GM21528 (cell line): ENCODE results near the gene SOX6.

Experiments
- ATAC-seq: cut with Tn5 transposase; IDR thresholded peaks from one replicate; pipeline ENCODE4 v1.9.1; 2021; ENCODE audit warnings: mild to moderate bottlenecking, moderate library complexity; ENCODE audit not compliant: unreplicated experiment, low FRiP score

SOX6 gene

DNA sequence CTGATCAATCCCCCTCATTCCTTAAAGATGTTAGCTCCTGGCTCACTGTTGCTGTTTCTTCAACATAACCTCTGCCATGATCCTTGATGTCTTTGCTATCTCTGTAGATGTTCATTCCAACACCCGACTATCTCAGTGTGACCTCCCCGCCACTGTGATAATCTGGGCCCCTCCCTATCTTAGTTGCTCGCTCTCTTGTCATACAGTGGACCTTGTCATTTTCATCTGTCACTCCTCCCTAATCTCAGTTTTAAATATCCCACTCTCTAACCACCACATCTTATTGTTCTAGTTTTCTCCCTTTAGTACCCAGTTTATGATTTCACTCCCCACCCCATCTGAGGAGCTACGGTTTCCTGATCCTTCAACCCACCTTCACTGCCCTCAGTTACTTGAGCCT, 379.2 kb downstream of the SOX6 start:
- ATAC-seq: no peak

DNA sequence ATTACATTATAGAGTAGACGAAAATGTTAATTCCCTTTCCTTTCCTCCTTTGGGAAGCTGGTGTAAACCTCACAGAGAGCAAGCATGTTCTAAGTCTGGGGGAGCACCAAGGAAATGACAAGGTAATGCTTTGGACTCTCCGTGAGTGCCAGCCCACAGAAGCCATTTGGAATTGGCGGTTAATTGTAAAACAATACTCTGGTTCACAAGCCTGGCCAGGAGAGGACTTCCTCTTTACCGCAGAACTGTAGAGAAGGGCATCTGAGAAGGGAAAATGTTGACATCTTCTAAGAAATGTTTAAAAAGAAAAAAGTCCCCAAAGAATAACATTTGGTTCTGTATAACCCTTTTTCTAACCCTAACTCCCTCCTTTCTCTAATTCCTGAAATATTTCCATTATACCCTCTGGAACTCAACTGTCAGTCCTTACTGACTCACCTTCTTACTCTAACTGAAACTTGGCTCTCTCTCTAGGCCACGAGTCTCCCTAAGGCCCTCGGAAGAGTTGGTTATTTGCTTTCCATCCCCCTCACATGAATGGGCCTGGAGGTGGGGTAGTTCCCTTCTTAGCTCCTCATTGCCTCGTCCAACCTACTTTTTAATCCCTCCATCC, 379.8 kb downstream of the SOX6 start:
- ATAC-seq: no peak

DNA sequence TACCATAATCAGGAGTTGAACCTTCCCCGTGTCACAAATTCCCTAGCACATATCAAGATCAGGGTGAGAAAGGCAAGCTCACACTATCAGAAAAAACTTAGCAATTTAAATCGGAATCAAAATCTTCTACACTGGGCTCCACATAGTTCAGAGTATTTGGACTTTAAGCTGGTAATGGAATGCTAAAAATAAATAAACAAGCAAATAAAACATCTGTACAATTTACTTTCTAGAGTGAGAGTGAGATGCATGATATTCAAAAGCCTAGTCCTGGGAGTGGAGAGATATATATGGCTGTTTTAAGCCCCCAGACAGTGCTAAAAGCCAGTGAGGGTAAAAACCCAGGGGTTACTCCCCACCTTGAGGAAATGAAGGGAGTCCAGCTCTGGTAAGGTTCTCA, 380.6 kb downstream of the SOX6 start:
- no peak for ATAC-seq

DNA sequence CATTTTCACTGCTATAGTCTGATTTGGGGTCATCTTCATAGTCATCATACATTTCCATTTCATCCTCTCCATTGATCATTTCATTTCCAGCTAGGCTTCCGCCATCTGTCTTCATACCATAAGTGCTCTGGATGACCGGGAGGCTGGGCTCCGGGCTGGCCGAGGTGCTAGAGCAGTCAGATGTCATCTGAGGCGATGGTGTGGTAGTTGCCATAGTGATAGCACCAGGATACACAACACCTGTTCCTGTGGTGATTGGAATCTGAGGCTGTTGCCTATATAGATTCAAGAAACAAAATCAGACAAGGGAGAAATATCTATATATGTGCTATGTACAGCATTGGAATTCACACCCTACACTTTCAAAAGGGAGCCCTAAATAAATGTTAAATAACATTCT, 383.5 kb downstream of the SOX6 start:
- ATAC-seq: no peak

DNA sequence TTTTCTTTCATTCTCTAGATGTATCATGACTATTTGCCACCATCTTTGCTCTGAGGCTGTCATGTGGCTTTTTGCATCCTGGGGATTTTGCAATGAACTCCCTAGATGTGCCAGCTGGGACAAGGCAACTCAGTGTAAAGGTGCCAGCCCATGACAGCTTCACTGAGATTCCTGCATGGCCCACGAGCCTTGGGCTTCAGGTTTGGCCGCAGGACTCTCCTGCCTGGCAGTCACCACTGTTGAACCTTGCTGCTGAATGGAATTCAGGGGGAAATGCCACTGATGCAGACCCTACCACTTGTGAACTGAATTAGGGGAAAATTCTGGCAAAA, 385.2 kb downstream of the SOX6 start:
- no peak for ATAC-seq

DNA sequence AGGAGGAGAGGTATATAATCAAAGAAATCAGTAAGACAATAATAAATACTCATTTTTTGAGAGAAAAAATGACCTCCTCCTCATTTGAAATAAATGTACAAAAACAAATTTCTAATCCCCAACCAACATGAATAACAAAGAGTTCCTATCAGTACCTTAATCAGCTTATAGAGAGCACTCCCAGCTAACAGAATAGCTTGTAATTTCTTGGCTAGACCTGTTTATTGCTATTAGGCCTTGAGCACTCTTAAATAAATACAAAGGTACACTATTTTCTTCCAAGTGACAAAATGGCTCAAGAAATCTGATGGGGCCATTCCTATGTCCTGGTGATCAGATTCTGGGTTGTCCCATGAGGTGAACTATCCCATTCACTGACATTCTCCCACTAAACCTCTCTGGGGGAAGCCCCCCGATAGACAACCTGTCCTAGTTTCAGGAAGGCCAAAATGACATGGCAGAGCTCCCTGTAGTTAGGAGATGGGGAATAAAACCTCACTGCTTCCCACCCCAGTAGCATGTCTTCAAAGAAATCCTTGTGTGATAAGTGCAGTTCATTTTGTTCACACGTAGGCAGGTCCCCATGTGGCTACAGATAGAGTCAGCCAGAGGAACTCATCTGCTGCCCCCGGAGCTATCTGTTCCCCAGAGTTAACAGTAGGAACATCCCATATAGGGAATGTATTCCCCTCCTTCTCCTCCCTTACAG, 385.7 kb downstream of the SOX6 start:
- no peak for ATAC-seq

DNA sequence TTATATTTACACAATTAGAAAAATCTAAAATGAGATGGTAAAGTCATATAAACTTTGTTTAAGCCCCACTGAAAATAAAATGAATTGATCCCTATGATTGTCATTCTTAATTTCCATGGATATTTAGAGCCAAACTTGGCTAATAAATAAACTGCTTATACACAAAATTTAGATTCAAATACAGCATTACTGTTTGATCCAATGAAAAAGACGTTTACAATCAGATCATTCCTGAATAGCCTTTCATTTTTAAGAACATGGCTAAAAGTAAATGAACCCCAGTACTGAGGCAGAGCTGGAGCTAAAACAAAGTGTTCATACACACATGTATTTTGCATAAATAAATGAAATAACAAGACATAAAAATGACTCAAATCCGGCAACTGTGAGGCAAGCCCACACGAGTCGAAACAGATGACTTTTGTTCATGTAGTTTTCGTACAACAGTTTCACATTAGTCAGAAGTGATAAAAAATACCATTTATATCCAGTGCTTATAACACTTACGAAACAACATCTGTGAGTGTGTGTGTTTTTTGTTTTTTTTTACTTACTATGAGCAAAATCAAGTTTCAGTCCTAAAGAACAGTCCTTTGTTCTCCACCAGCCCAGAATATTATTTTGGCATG, 386.5 kb downstream of the SOX6 start:
- no peak for ATAC-seq

DNA sequence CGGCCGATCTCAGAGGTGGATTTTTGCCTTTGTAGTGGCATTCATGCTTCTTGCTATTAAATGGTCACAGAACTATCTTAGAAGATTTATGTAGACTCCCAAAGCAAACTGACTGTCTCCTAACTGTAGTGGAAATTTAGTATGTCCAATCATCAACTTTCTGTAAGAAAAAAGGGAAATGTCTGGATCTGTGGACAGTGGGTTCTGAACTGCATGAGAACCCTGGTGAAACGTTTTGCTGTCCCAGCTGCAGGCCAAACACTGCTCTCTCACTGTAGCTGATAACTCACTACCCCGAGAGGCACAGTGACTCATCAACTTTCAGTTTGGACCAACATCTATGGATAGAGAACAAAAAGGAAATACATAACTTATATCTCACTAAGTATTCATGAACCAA, 387.1 kb downstream of the SOX6 start:
- ATAC-seq: peak; percentile 63

DNA sequence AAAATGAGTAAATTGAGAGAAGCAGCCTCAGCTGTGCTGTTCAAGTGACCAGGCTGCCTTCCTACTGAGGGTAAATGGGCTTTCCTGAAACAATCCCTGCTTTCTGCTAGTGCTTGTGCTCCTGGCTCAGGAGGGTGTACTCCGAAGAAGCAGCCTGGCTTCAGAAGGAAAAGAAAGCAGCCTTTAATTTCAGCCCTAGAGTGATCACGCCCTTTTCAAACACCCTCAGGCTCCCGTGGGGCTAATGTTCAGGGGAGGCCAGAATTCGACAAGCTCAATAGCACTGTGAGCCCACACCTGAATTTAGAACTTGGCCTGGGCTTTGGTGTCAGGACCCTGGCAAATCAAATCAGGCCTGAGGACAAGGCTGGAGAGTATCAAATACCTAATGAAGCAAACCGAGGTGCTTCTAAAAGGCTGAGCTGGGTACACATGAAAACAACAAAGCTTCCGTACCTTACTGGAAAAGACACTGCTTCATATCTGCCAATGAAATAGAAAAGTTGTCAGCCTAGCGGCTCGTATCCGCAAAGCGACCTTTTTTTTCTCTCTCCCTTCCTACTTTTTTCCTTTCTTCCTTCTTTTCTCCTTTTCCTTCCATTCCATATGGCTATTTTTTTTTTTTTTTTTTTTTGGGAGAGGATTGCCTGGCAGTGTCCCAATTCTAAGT, 387.8 kb downstream of the SOX6 start:
- no peak for ATAC-seq

DNA sequence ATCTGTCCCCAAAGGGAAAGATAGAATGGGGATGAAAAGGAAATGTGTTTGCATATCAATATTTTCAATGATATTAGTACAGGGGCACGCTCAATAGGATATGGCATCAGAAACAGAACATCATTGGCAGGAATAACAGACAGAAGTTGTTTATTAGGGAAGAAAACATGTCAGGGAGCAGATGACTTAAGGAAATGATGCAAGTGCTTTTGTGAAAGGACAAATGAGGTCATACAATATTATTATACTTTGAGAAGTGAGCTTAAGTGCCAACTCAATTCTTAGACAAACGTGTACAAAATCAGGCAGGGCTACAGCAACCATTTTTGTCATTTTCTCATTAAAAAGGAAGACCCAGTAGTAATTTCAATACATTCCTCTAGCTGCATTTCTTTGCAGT, 388.4 kb downstream of the SOX6 start:
- ATAC-seq: no peak

DNA sequence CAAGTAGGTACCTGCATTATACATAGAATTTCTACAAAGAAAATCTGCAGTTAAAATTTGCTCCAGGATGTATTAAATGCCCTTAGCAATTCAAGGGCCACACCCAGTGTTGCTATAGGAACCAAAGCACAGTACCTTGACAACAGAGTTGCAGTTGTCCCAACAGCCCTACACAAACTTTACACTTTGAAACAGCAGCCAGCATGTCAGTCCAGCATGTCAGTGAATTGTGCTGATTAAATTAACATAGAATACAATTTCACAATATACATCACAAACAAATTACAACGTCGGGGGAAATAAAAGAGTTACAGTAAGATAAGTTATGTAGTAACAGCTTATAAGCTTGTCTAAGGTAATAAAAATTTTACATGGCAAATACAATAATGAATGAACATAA, 389.2 kb downstream of the SOX6 start:
- no peak for ATAC-seq

DNA sequence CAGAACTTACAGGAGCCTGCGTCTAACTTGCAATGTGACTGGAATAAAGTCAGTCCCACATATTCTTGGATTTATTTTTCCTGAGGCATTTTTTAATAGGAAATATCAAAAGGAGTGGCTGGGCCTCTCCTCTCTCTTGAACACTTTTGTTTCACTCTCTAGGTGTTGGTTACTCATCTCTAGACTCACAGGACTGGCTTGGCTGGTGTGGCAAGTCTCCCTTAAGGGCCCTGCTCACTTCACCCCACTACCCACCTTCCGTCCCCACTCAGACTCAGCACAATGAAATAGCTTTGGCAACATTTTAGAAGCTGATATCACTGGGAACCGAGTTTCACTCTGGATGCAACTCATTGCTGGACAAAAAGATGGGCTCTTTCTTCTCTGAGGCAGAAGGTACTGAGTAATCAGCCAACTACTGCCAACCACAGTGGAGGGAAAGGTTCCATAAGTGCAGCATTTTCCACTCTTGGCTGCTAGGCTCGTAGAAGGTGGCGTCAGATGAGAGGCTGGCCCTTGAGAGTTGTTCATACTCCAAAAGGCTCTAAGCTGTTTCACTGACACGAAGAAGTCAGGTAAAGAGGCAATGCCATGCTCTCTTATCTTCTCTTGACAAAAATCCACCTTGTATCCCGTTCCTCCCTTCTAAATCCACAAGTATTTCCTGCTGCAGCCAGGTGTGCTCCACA, 390.6 kb downstream of the SOX6 start:
- ATAC-seq: no peak

DNA sequence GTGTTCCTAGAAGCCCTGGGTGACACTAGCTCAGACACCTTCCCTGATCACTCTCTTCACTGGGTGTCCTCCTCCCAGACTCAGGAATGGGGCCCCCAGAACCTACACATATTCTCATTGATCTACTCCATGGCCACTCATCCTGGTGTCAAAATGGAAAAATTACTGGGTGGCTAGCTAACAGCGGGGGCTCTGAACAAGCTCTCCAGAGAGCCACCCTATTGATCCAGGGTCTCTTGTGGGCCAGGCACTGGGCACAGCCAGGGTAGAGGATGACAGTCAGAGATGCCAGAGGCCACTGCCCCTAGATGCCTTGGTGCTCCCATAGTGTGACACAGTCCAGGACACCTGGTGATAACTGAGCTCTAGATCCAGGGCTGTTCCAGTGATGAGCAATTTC, 393.1 kb downstream of the SOX6 start:
- no peak for ATAC-seq

DNA sequence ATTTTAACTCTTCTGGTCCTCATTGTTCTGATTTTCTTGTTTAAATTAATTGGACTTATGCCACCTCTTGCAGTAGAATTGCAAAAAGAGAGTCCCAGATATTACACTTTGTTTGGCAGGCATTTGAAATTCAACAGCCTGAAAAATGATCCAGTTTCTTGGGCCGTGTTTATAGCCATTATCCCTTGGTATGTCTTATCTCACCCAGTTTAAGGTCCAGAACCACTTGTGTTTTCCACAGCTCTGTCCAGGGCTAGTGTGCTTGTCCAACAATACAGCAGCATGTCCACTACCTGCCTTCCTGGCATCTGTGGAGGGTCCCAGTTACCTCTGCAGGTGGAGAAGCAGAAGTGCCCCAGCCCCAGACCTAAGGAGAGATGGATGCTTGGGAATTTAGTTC, 397.4 kb downstream of the SOX6 start:
- ATAC-seq: no peak

DNA sequence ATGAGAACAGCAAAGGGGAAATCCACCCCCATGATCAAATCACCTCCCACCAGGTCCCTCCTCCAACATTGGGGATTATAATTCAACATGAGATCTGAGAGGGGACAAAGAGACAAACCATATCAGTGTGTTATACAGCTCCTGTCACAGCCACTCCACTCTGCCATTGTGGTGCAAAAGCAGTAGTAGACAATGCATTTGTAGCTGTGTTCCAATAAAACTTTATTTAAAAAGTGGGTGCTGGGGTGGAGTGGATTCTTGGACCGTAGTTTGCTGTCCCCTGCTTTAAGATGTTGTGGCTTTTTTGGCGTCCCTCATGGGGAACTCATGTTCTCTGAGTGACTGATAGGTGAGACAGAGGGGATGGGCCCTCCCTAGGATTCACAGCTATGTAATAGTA, 399.1 kb downstream of the SOX6 start:
- no peak for ATAC-seq

DNA sequence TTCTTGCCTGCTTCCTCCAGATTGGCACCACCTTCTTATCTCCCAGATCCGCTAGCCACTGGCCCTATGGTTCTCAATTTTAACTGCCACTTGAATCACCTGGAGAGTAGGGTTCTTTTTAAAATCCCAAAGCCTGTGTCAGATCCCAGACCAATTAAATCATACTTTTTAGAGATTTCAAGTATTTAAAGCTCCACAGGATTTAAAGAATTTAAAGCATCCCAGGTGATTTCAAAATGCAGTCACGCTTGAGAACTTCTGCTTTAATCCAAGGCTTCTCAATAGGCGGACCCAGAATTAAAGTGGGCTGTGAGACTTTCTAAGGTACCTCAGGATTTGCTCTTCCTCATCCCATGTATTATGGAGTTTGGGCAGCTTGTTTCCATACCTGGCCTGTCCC, 400.0 kb downstream of the SOX6 start:
- no peak for ATAC-seq

DNA sequence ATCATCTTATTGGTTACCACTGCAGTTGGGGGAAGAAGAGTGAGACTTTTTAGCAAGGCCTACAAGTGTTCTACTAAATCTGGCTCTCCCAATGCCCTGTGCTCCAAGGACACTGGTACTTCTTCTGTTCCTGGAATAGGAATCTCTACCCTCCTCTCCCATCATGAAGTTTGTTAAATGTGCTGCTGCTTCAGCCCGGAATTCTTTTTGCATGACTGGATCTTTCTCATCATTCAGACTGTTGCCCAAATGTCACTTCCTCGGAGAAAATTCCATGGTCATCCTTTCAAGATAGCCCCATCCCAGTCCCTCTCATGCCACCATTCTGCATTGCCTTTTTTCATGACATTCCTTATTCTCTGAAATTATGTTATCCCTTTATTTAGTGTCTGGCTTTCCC, 400.8 kb downstream of the SOX6 start:
- ATAC-seq: no peak

DNA sequence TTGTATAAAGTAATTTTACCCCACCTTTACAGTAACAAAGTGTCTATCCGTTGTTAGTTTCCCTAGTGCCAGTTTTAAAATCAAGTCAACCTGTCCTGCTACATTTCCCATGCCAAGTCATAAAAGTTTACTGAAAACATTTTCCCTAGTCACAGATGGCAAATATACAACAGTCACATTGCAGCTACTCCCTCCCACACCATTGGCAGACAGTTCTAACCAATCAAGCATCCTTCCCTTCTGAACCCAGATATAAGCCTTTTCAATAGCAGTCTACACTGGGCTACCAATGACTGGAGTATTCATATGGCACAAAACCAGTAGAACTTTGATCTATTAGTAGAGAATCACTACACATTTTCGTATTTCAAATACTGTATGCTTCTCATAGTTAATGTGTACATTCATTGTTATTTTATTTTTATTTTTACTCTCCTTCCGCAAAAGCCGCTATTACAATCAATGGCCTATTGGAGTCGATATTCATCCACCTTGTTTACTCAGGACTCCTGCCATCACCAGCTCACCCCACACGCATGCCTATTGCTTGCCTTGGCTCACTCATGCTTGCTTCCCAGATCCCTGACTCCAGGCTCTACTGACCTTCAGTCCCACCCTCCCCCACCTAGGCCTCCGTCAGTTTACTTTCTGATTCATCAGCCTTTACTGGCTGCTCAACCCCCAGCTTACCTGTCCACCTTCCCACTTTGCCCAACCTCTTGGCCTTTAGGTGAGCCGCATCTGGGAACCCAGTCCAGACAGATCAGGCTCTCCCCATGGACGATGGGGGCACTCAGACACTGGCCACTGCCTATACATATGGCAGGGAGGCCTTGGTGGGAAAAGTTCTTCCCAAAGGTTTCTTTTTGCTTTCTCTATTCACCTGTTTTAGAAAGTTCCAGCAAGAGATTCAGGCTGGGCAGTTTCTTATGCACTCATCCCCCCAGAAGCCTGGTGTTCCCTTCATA, 408.4 kb downstream of the SOX6 start:
- no peak for ATAC-seq

DNA sequence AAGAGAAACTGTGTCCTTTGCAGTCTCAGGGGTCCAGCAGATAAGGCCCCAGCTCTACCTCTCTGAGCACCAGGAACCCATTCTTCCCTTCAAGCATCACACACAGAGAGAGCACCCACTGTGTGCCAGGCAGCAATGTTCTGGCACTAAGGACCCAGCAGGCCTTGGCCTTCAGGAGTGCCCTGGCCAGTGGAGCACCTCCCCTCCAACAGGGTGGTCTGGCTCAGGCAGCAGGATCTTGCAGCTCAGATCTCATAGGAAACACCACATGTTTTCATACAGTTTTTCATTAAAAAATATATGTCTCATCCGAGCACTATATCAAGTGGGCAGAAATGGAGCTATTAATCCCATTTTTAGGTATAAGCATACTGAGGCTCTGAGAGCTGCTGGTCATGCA, 410.6 kb downstream of the SOX6 start:
- no peak for ATAC-seq

DNA sequence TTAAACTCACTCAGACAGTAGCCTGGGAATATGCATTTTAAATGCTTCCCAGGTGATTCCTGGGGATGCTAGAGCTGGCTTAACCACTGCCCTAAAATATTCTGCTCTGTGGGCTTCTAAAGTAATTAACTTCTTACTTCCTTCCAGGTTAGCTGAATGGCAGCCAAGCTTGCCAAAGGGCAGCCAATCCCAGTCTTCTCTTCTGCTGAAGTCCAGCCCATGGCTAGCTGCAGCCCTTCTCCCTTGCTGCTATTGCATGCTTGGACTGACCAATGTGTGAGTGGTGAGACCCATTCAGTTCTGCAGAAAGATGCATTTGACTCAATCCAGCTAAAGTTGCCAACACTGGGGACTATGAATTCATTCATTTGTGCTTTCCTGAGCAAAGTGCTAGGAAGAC, 411.9 kb downstream of the SOX6 start:
- no peak for ATAC-seq
